K562 (cell line): ENCODE results near the gene PLEKHA6.

Experiments
- CAMTA2 ChIP-seq: fragments of 250-450 bp; sonication (Bioruptor Pico); conservative IDR thresholded peaks from 2 replicates; pipeline ENCODE4 v1.5.1; 2022
- CTCF ChIP-seq, 3 experiments: IDR thresholded peaks in 2 of 3; conservative IDR thresholded peaks in 1 of 3; 2 replicates each; pipeline ENCODE4 v1.5.1; 2011 to 2012; ENCODE audit warnings: low read length in 3 of 3, mild to moderate bottlenecking in 3 of 3, control low read depth in 2 of 3, improper control_type of control experiment in 1 of 3, inconsistent platforms in 1 of 3, low read depth in 1 of 3, mixed read lengths in 1 of 3, moderate library complexity in 1 of 3; ENCODE audit not compliant: insufficient read depth in 2 of 3
- JUN ChIP-seq, 2 experiments: sonication (generic) in 1 of 2; formaldehyde crosslinking in 1 of 2; IDR thresholded peaks; 2 replicates each; pipeline versions ENCODE4 v1.6.1 to v1.8.0; 2012 to 2022; ENCODE audit warnings: borderline replicate concordance in 2 of 2, mild to moderate bottlenecking in 2 of 2, improper control_type of control experiment in 1 of 2, low read depth in 1 of 2, low read length in 1 of 2, missing genetic modification reagents in 1 of 2
- LCOR ChIP-seq: sonication (generic); formaldehyde crosslinking; IDR thresholded peaks from 2 replicates; pipeline ENCODE4 v1.8.0; 2022; ENCODE audit warnings: mild to moderate bottlenecking, missing genetic modification reagents
- MBD2 ChIP-seq: sonication (generic); IDR thresholded peaks from 2 replicates; pipeline ENCODE4 v1.6.1; 2016; ENCODE audit warnings: low read depth, borderline replicate concordance
- MED1 ChIP-seq: sonication (generic); formaldehyde crosslinking; IDR thresholded peaks from 2 replicates; pipeline ENCODE4 v1.8.1; 2023; ENCODE audit warnings: missing genetic modification reagents, borderline replicate concordance
- NR1H2 ChIP-seq: sonication (generic); formaldehyde crosslinking; IDR thresholded peaks from 2 replicates; pipeline ENCODE4 v1.4.0; 2020; ENCODE audit warnings: mild to moderate bottlenecking, missing genetic modification reagents
- RAD21 ChIP-seq, 2 experiments: fragments of 250-450 bp in 1 of 2; fragments of 450-650 bp in 1 of 2; sonication (Bioruptor Pico) in 1 of 2; formaldehyde crosslinking in 1 of 2; IDR thresholded peaks in 1 of 2; conservative IDR thresholded peaks in 1 of 2; 2 replicates each; pipeline versions ENCODE4 v1.4.0 to v1.8.0; 2020 to 2022; ENCODE audit warnings: mild to moderate bottlenecking in 2 of 2, moderate library complexity in 1 of 2
- TAL1 ChIP-seq: fragments of 450-650 bp; IDR thresholded peaks from 2 replicates; pipeline ENCODE4 v1.6.1; 2016; ENCODE audit warnings: mild to moderate bottlenecking
- ZBTB33 ChIP-seq: sonication (generic); formaldehyde crosslinking; IDR thresholded peaks from 2 replicates; pipeline ENCODE4 v1.8.1; 2023; ENCODE audit warnings: mild to moderate bottlenecking, missing genetic modification reagents

- TF ChIP-seq JUN (IDR thresholded peaks at IDR 0.05; ENCODE audit: borderline replicate concordance, low read depth, low read length) (no peak), JUN (CRISPR knock-in tag; IDR thresholded peaks at IDR 0.05; ENCODE audit: borderline replicate concordance) (no peak), CTCF (IDR thresholded peaks at IDR 0.05 in 2 of 3, conservative IDR thresholded peaks at IDR 0.05 in 1 of 3; ENCODE audit: insufficient read depth in 2 of 3, low read depth in 1 of 3, low read length in 3 of 3) (no peak), RAD21 (CRISPR knock-in tag; conservative IDR thresholded peaks at IDR 0.05 in 1 of 2, IDR thresholded peaks at IDR 0.05 in 1 of 2) (no peak), ZBTB33 (CRISPR knock-in tag) (no peak), NR1H2 (no peak), MBD2 (no peak), LCOR (CRISPR knock-in tag) (no peak), CAMTA2 (no peak), MED1 (CRISPR knock-in tag) (no peak), TAL1 (no peak)
Observed at GRCh38 chr1:204202481-204202880, 157.2 kb downstream of the PLEKHA6 start.
